Bronchial epithelial cell (primary cell): ENCODE results near the gene CCDC47. TPM values are rescaled to one million over a fixed set of nuclear protein-coding genes. Genes with fewer than 3 reads are reported as not detected.

Experiments
- DNase-seq: peaks from one replicate; pipeline ENCODE4 v3.0.0-alpha.2; 2010; ENCODE audit warnings: low read depth
- FAIRE-seq: peaks from 2 replicates; lab custom pipeline; 2011; peaks lifted over from hg19 to GRCh38; lab: Jason Lieb, UNC
- H3K27me3 ChIP-seq: 2 replicates; pipeline ENCODE4 v1.5.1; 2011; ENCODE audit warnings: low read length; ENCODE audit not compliant: control insufficient read depth, insufficient read depth
- H3K36me3 ChIP-seq: 2 replicates; pipeline ENCODE4 v1.5.1; 2011; ENCODE audit warnings: low read length; ENCODE audit not compliant: control insufficient read depth, insufficient read depth
- H3K4me3 ChIP-seq: 2 replicates; pipeline ENCODE4 v1.5.1; 2011; ENCODE audit warnings: mild to moderate bottlenecking, low read depth, low read length, control low read depth
- CTCF ChIP-seq: IDR thresholded peaks from 2 replicates; pipeline ENCODE4 v1.5.1; 2011; ENCODE audit warnings: mild to moderate bottlenecking, moderate library complexity, low read length, control low read depth, inconsistent platforms; ENCODE audit not compliant: insufficient read depth, severe bottlenecking
- total RNA-seq: library from RNA; depleted of rRNA; stranded (reverse); fragments of >200 nt; gene quantifications from 2 replicates; pipeline ENCODE4 v1.2.1, GENCODE V29; 2014

The CCDC47 gene
- total RNA-seq, 1 donor from 2014 or later, result 118 TPM

GRCh38 chr17:63775420-63775819 is 2.0 kb upstream of the CCDC47 start:
- Histone ChIP-seq H3K4me3 (peak overlapping the region; percentile 86), H3K27me3 (no peaks in the 10 kb centered on the region), H3K36me3 (peaks cover 1% of the 10 kb centered on the region)
- TF ChIP-seq CTCF, result no peak
- DNase-seq, result no peak
- no peak for FAIRE-seq

GRCh38 chr17:63774969-63775265 is 1.5 kb upstream of the CCDC47 start:
- no peak for TF ChIP-seq CTCF
- DNase-seq (no peak), FAIRE-seq (no peak)
- H3K36me3 ChIP-seq, result peaks cover 1% of the 10 kb centered on the region
- peak overlapping the region; percentile 86 for H3K4me3 ChIP-seq
- no peaks in the 10 kb centered on the region for H3K27me3 ChIP-seq

- H3K36me3 ChIP-seq, result peaks cover 1% of the 10 kb centered on the region
- TF ChIP-seq CTCF, result peak; percentile 22
- peak within 1 kb of the TSS; percentile 86 for H3K4me3 ChIP-seq
- H3K27me3 ChIP-seq, result no peaks in the 10 kb centered on the region
- FAIRE-seq, result no peak
- DNase-seq, result no peak
Measured at GRCh38 chr17:63774141-63774968, 958 bp upstream of the CCDC47 start, which contains the start of gene DDX42. TSS of gene DDX42 (plus strand) at chr17:63774170. CDS start at chr17:63787050, 12,880 bp downstream.

GRCh38 chr17:63772801-63773271 is 561 bp downstream of the CCDC47 start:
- Histone ChIP-seq H3K36me3 (peaks cover 2% of the 10 kb centered on the region), H3K4me3 (peak overlapping the region; percentile 86), H3K27me3 (no peaks in the 10 kb centered on the region)
- no peak for TF ChIP-seq CTCF
- FAIRE-seq, result no peak
- peak; percentile 53 for DNase-seq

GRCh38 chr17:63768433-63768832 is 5.0 kb downstream of the CCDC47 start:
- H3K27me3 ChIP-seq, result no peaks in the 10 kb centered on the region
- DNase-seq (no peak), FAIRE-seq (no peak)
- H3K36me3 ChIP-seq, result peaks cover 2% of the 10 kb centered on the region
- H3K4me3 ChIP-seq, result no peak overlapping the region
- TF ChIP-seq CTCF, result no peak
